ENCODE results near the gene UMOD. TPM values are rescaled to one million over a fixed set of nuclear protein-coding genes. Genes with fewer than 3 reads are reported as not detected.

UMOD gene
- total RNA-seq, 2 experiments from 2014 or later: not detected

- no TSS peak for BruUV-seq (replicated peaks)
- CTCF ChIA-PET (ENCODE audit: unreplicated experiment): no interaction called here
These were observed 44.4 kb upstream of the UMOD start for GRCh38 chr16:20396846-20397467.

DNA sequence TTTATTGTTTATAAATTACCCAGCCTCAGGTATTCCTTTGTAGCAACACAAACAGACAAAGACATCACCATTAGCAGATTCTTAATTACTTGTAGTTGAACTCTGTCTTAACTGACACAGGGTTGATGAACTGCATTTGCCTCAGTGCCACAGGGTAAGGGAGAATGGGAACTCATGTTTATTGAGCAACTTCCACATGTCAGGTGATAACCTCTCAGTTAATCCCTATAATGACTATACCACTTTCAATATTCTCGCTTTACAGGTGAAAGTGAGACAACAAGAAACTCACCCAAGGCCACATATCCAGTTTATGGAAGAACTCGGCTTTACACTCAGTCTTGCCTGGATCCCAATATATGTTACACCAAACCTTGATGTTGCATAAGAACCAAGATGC lies 43.4 kb upstream of the UMOD start:
- no peak overlapping the region for H3K27ac ChIP-seq (ENCODE audit: low read depth, low read length, poor library complexity, severe bottlenecking)
- ChIA-PET CTCF (ENCODE audit: unreplicated experiment) (no interaction called here), POLR2A (no interaction called here)
- no peaks in the 10 kb centered on the region for H4K20me1 ChIP-seq (ENCODE audit: insufficient read depth, low read length)
- no peaks in the 10 kb centered on the region for H3K36me3 ChIP-seq (ENCODE audit: insufficient read depth, low read length)
- H2AFZ ChIP-seq (ENCODE audit: low read length): no peak overlapping the region
- H3K4me2 ChIP-seq (ENCODE audit: low read length): no peak overlapping the region
- TF ChIP-seq, protein P1, sequence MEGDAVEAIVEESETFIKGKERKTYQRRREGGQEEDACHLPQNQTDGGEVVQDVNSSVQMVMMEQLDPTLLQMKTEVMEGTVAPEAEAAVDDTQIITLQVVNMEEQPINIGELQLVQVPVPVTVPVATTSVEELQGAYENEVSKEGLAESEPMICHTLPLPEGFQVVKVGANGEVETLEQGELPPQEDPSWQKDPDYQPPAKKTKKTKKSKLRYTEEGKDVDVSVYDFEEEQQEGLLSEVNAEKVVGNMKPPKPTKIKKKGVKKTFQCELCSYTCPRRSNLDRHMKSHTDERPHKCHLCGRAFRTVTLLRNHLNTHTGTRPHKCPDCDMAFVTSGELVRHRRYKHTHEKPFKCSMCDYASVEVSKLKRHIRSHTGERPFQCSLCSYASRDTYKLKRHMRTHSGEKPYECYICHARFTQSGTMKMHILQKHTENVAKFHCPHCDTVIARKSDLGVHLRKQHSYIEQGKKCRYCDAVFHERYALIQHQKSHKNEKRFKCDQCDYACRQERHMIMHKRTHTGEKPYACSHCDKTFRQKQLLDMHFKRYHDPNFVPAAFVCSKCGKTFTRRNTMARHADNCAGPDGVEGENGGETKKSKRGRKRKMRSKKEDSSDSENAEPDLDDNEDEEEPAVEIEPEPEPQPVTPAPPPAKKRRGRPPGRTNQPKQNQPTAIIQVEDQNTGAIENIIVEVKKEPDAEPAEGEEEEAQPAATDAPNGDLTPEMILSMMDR (conservative IDR thresholded peaks at IDR 0.05; ENCODE audit: low read length): no peak
- TF ChIP-seq EZH2phosphoT487 (IDR thresholded peaks at IDR 0.05; ENCODE audit: borderline replicate concordance, low read depth, low read length): no peak
- H3K9me3 ChIP-seq (ENCODE audit: low read length): no peaks in the 10 kb centered on the region
- no peak for DNase-seq (ENCODE audit: low spot score)
- no peaks in the 10 kb centered on the region for H3K79me2 ChIP-seq (ENCODE audit: insufficient read depth, low read depth, low read length)
- H3K4me3 ChIP-seq (ENCODE audit: low read depth, low read length, poor library complexity, severe bottlenecking): no peak overlapping the region
- H3K9me2 ChIP-seq (ENCODE audit: insufficient read depth, low read length): no peaks in the 10 kb centered on the region
- no TSS peak for BruUV-seq (replicated peaks)
- no peaks in the 10 kb centered on the region for H3K4me1 ChIP-seq (ENCODE audit: insufficient read depth, low read length, poor library complexity, severe bottlenecking)
- intact Hi-C loops (cut with micrococcal nuclease; ENCODE audit: unreplicated experiment): no loop called here

More at GRCh38 chr16:20396846-20397467, 44.4 kb upstream of the UMOD start:
- H3K79me2 ChIP-seq (ENCODE audit: insufficient read depth, low read depth, low read length): no peaks in the 10 kb centered on the region
- no peaks in the 10 kb centered on the region for H4K20me1 ChIP-seq (ENCODE audit: insufficient read depth, low read length)
- no peak overlapping the region for H3K4me3 ChIP-seq (ENCODE audit: low read depth, low read length, poor library complexity, severe bottlenecking)
- POLR2A ChIA-PET: no interaction called here
- H2AFZ ChIP-seq (ENCODE audit: low read length): no peak overlapping the region
- no peaks in the 10 kb centered on the region for H3K36me3 ChIP-seq (ENCODE audit: insufficient read depth, low read length)
- H3K9me3 ChIP-seq (ENCODE audit: low read length): no peaks in the 10 kb centered on the region
- H3K9me2 ChIP-seq (ENCODE audit: insufficient read depth, low read length): no peaks in the 10 kb centered on the region
- H3K27ac ChIP-seq (ENCODE audit: low read depth, low read length, poor library complexity, severe bottlenecking): no peak overlapping the region
- no peak for DNase-seq (ENCODE audit: low spot score)
- intact Hi-C loops (cut with micrococcal nuclease; ENCODE audit: unreplicated experiment): no loop called here
- TF ChIP-seq, protein P1 (conservative IDR thresholded peaks at IDR 0.05; ENCODE audit: low read length): no peak
- TF ChIP-seq EZH2phosphoT487 (IDR thresholded peaks at IDR 0.05; ENCODE audit: borderline replicate concordance, low read depth, low read length): no peak
- H3K4me1 ChIP-seq (ENCODE audit: insufficient read depth, low read length, poor library complexity, severe bottlenecking): no peaks in the 10 kb centered on the region
- no peak overlapping the region for H3K4me2 ChIP-seq (ENCODE audit: low read length)

GRCh38 chr16:20393801-20394577 lies 41.5 kb upstream of the UMOD start:
- H3K4me3 ChIP-seq (ENCODE audit: low read depth, low read length, poor library complexity, severe bottlenecking): no peak overlapping the region
- H3K4me1 ChIP-seq (ENCODE audit: insufficient read depth, low read length, poor library complexity, severe bottlenecking): no peaks in the 10 kb centered on the region
- H3K9me3 ChIP-seq (ENCODE audit: low read length): no peaks in the 10 kb centered on the region
- intact Hi-C loops (cut with micrococcal nuclease; ENCODE audit: unreplicated experiment): no loop called here
- POLR2A ChIA-PET: no interaction called here
- H3K36me3 ChIP-seq (ENCODE audit: insufficient read depth, low read length): no peaks in the 10 kb centered on the region
- H3K27ac ChIP-seq (ENCODE audit: low read depth, low read length, poor library complexity, severe bottlenecking): no peak overlapping the region
- H3K9me2 ChIP-seq (ENCODE audit: insufficient read depth, low read length): no peaks in the 10 kb centered on the region
- H2AFZ ChIP-seq (ENCODE audit: low read length): no peak overlapping the region
- no peaks in the 10 kb centered on the region for H4K20me1 ChIP-seq (ENCODE audit: insufficient read depth, low read length)
- BruUV-seq (replicated peaks): no TSS peak
- H3K4me2 ChIP-seq (ENCODE audit: low read length): no peak overlapping the region
- TF ChIP-seq, protein P1 (conservative IDR thresholded peaks at IDR 0.05; ENCODE audit: low read length): no peak
- TF ChIP-seq EZH2phosphoT487 (IDR thresholded peaks at IDR 0.05; ENCODE audit: borderline replicate concordance, low read depth, low read length): no peak
- CTCF ChIA-PET (ENCODE audit: unreplicated experiment): no interaction called here
- DNase-seq (ENCODE audit: low spot score): no peak
- H3K79me2 ChIP-seq (ENCODE audit: insufficient read depth, low read depth, low read length): no peaks in the 10 kb centered on the region
